Adrenal gland (tissue), 5 donors: ENCODE results near the gene NR6A1.

Experiments
- POLR2A ChIP-seq, 2 donors: fragments of 450-650 bp; IDR thresholded peaks; one replicate each; pipeline ENCODE4 v1.6.1; 2017; ENCODE audit warnings: antibody characterized with exemption in 2 of 2, mild to moderate bottlenecking in 2 of 2, moderate library complexity in 1 of 2
- TF ChIP-seq, protein P1 (sequence below), 6 experiments: fragments of 450-650 bp in 4 of 6; fragments of 200-600 bp in 2 of 6; sonication (generic) in 1 of 6; IDR thresholded peaks; 1 replicate in 5 of 6; 2 replicates in 1 of 6; pipeline versions ENCODE4 v1.5.1 to v1.8.0; 2016 to 2021; ENCODE audit warnings: antibody characterized with exemption in 6 of 6, mild to moderate bottlenecking in 2 of 6, moderate library complexity in 1 of 6
- donor health status: DM: no; HTN: no; CAD: no.

DNA sequence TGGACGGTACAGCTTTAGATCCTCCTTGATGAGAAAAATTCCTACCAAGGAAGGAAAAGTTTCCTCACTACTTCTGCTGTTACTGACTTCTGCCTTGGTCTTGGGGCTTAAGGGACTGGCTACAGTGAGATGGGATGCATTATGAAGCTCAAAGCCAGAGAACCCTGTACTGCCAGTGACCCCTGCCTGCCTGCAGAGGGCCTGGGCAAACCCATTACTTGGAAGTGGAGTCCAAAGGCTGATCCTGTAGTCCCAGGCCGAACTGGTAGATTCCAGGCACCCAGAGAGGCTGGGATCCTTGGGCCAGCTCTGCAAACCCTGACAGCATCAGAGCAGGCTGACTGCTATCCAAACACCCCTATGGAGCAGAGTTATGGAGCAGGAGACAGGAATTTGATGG lies 238.2 kb downstream of the NR6A1 start:
- TF ChIP-seq POLR2A (IDR thresholded peaks at IDR 0.05): no peak
- TF ChIP-seq, protein P1, sequence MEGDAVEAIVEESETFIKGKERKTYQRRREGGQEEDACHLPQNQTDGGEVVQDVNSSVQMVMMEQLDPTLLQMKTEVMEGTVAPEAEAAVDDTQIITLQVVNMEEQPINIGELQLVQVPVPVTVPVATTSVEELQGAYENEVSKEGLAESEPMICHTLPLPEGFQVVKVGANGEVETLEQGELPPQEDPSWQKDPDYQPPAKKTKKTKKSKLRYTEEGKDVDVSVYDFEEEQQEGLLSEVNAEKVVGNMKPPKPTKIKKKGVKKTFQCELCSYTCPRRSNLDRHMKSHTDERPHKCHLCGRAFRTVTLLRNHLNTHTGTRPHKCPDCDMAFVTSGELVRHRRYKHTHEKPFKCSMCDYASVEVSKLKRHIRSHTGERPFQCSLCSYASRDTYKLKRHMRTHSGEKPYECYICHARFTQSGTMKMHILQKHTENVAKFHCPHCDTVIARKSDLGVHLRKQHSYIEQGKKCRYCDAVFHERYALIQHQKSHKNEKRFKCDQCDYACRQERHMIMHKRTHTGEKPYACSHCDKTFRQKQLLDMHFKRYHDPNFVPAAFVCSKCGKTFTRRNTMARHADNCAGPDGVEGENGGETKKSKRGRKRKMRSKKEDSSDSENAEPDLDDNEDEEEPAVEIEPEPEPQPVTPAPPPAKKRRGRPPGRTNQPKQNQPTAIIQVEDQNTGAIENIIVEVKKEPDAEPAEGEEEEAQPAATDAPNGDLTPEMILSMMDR (IDR thresholded peaks at IDR 0.05): no peak
